Stimulated activated CD8-positive, alpha-beta memory T cell treated with anti-CD3 and anti-CD28 coated beads, Interleukin-4, amount 100 ng/mL, for 1 hour (primary cell): Measurements from ENCODE around the gene CENPX.

Experiments
- DNase-seq, 2 donors: peaks; one replicate each; pipeline ENCODE4 v3.0.0-alpha.2; 2020; ENCODE audit warnings: low read depth in 2 of 2, low spot score in 1 of 2

CENPX gene

DNA sequence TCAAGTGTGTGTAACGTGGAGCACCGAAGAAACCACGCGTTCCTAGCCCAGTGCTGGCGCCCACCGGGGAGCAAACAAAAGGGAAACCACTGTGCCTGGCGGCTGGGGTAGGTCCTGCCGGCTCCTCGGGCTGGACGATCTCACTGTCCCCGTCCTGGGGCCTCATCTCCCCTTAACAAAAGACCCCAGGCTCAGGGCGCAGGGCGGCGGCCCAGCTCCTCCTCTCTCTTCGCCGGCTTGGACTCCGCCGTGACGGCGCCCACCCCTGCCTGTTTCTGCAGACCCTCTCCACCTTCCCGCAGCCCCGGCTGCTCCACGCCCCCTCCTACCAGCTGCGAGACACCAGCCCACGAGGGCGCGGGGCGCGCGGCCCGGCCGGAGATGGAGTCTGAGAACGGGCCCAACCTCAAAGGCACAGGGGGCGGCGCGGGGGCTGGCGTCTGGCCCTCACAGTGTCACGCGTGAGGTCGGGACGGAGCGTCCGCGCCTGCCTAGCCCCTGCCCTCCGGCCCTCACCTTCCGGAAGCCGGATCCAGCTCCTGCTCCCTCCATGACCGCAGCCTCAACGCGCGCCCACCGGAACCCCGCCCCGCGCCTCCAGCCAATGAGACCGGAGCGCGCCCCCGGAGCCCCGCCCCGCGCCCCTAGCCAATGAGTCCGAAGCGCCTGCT, at the start of gene CENPX:
TSS of gene CENPX (minus strand) at position 569 of the 671 bp plus-strand sequence. CDS start at position 552, 17 bp downstream.
- DNase-seq: no peak

DNA sequence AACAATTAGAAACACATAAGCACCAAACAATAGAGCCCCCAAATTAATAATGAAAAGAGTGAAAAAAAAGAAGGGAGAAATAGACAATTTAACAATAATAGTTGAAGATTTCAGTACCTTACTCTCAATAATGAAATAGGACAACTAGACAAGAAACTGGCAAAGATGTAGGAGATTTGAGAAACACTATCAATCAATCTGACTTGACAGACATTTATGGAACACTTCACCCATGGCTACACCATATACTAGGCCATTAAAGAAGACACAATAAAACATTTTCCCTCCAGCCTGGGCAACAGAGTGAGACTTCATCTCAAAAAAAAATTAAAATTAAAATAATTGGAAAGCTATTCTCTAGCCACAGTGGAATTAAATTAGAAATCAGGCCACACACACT, 47.9 kb upstream of the CENPX start:
- DNase-seq: no peak

DNA sequence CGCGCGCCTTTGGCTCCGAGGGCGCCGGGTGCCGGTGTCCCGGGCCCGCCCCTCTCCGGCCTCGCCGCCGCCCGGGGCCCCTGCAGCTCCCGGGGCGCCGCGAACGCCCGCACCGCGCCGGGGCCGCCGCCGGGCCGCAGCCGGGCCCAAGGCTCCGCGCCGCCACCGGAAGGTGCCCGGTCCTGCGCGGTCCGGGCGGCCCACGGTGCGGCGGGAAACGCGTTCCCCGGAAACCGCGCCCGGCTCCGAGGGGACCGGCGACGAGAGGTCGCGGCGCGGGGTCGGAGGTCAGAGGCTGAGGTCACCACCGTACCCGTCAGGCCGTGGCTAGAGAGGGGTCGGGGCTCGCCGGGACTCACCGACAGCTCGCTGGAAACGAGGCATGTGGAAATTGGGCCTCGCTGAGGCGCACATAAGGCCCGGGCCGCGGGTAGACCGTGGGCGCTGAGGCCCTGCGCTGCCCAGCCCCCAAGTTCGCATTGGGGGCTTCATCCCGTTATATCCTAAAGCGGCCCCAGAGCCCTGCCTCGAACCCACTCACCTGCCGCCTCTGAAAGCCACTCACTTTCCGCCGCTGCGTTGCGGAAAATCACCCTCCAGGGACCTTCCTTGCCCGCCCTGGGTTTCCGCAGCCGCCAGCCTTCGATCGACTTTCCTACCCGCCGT, 43.1 kb upstream of the CENPX start, which contains the start of gene DUS1L:
TSS of gene DUS1L (minus strand) at position 167 of the 666 bp plus-strand sequence. CDS start 745 bp downstream, outside the sequence.
- peak; percentile 41 to 43 for DNase-seq

DNA sequence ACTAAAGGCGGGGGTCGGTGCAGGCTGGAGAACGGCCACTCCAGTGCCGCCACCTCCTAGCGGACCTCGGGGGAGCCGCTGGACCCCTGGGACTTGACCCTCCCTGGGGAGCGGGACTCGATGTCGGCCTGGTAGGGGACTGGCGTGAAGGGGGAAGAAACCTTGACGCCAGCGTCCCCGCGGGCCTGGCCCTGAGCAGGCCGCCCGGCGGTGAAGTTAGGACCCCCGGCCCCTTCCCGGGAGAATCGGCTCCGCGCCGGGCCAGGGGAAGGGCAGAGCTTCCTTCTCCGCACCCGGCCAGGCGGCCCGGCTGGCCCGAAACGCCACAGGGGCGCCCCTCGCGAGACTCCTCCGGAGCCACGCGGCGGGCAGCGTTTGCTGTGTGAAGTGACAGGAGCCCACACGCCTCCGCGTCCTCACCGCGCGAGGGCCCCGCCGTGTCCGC, 42.5 kb upstream of the CENPX start:
- no peak for DNase-seq

DNA sequence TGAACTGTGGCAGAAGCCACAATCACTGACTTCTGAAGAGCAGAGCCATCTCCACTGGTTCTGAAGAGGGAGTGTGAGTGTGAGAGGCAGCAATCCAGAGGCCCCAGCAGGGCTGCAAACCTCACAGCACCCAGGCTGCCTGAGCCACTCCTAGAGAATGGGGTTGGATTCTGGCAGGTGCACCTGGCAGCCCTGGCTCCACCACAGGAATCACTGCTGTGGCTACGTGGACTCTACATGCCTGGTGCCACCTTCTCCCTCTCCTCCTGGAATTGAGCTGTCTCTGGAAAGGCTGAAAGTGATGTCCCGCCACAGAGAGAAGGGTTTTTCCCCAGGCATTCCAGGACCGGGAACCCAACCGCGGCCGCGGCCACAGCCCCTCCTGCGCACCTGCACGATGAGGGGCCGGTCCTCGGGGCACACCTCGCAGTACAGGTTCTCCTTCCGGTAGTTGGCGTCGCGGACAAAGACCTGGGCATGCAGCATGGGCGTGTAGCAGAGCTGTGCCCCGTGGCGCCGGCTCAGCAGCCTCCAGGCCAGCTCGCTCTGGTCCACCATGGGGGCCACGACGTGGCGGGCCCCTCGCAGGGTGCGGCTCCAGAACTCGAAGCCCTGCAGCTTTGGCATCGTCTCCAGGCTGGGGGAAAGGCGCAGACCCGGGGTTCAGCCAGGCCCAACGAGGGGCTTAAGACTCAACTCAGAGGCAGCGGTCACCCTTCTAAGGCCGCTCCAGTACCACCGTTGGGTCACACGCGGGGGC, 41.9 kb upstream of the CENPX start:
- no peak for DNase-seq

DNA sequence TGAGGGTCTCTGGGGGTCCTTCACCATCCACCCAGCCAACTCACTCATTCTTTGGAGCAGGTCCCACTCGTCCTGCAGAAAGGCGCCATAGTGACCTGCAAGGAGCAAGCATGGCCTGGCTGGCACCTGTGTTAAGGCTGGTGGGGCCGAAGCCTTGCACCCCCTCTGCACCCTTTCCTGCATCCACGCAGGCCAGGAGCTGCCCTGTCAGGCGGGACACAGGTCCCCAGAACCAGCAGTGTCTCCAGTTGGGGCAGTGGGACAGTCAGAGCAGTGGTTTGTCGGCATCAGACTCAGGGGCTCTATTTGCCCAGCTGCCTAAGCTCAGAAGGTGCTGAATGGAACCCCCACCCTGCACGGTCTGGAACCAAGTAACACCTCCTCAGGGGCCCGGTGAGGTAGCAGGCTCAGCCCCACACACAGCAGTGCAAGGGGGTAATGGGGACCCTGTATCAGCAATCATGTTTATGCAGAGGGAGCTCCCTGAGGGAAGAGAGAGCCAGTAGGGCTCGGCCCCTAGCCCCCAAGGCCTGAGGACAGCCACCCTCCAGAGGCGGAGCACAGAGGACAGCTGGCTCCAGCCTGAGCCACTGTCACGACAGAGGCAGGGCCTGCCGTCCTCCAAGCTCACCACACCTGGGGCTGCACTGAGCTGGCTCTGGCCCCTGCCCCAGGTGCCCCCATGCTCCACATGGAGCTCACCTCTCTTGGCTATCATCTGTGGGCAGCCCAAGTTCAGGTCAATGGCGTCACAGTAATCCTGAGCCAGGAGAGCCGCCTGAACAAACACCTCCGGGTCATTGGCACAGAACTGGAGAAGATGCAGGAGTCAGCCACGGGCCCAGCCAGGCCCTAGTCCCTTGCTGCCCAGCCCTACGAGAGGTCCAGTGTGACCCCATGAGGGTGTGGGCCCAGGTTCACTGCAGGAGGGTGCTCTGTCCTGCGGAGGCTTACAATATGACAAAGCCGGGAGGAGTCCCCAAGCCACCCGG, 41.0 kb upstream of the CENPX start:
- DNase-seq: no peak

DNA sequence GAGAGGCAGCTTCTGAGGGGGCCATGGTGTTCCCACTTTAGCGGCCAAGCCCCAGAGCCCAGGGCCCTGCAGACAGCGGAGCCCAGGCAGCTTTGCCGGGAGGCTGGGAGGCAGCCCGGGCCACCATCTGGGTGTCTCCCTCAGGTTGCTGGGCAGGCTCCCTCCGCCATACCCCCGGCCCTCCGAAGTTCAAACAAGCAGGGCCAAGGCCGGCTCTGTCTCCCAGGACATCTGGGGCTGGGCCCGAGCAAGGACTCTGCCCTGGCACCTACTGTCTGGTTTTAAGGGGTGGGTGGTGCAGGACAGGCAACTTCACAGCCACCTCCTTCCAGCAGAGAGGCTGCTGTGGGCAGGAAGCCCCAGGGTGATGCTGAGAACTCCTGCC, 40.3 kb upstream of the CENPX start:
- no peak for DNase-seq

DNA sequence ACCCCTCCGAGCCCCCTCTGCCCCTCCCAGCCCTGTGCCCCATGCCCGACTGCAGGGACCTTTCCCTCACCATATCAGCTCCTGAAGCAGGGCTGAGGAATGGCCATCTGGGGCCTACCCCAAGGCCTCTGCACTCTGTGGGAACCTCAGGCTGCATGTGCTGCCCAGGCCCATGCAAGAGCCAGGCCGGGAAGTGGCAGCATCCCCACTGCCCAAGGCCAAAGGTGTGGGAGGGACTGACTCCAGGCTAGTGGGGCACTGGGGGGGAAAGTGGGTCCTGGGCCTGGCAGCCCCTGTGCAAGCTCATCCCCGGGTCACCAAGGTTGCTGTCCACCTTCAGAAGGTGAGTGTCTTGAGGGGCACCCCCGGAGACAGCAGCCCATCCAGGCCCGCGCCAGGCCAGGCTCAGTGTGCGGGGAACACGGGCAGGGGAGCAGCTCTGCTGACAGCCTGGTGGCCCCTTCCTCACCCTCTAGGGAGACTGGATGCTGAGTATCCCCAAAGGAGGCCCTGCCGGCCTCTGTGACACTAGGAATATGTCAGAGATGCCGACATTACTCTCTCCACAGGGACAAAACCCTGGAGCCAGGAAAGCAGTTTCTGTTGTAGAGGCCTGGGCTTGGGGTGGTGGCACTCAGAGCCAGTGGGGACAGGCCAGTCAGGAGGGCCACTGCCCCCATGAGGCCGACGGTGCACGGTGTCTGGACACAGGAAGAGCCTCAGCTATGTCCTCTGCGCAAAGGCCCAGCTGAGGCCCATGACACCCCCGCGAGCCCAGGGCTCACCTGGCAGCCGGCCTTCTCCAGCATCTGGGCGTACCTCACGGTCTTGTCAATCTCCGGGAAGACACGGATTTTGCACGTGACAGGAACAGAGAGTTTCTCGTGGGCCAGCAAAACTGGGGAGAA, 39.7 kb upstream of the CENPX start:
- no peak for DNase-seq

DNA sequence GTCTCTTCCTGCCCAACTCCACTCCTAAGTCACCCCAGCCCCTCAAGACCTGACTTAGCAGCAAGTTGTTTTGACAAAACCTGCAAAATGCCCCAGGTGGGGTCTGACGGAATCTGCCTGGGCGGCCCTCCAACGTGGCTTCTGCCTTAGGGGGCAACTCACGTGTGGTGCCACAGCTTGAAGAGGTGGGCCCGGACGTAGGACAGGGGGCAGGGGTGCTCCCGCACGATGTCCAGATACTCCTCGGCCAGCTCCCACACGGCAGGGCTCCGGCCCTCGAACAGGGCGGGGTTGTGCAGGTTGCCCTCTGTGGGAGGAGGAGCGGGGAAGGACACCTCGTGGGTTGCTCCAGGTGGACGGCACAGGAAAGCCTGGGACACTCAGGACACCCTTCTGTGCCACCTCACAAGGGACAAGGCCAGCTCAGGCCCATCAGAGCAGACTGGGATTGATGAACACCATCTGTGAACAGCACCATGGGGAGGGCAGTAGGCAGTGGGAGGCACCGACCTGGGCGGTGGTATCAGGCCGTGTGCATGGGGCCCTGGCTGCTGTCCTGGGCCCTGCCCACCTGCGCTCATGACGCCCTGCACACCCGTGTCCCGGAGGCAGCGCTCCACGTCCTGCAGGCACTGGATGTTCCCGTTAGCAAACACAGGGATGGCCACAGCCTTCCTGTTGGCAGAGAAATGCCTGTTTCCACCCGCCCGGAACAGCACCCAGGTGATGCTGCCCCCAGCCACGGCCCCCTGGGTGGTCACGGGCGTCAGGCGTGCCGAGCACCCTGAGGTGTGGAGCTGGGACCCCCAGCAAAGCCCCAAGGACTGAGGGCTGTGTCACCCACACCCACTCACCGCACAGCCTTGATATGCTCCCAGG, 38.6 kb upstream of the CENPX start:
- DNase-seq: no peak

DNA sequence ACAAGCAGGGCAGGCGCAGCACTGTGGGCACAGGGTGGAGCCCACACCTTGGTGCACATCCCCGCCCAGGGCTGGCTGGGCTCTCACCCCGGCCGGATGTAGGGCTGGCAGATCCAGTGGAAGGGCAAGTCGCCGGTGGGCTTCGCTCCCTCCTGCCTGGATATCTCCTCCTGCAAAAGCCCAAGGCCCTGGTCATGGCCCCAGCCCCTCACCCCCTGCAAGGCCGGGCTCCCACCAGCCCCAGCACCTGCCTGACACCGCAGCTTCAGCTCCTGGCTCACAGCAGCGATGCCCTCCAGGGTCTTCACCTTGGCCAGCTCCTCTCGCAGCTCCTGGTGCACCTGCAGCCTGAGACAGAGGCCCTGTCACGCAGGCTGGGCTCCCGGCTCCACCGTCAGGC, 37.9 kb upstream of the CENPX start:
- no peak for DNase-seq

DNA sequence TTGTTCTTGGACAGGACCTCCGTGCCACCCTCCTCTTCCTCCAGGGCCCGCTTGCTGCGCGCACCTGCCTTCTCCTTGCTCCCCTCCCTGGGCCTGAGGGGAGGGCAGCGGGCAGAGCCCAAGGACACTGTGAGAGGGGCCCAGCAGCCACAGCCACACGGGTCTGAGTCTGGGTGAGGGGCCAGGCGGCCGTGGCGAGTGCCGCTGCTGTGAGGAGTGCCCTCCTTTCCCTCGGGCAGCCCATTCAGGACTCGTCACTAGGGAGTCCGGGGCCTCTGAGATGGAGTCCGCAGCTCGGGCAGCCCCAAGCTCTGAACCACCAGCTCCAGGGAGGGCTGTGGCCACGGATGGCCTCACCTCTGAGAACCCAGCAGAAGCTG, 37.3 kb upstream of the CENPX start:
- DNase-seq: no peak

DNA sequence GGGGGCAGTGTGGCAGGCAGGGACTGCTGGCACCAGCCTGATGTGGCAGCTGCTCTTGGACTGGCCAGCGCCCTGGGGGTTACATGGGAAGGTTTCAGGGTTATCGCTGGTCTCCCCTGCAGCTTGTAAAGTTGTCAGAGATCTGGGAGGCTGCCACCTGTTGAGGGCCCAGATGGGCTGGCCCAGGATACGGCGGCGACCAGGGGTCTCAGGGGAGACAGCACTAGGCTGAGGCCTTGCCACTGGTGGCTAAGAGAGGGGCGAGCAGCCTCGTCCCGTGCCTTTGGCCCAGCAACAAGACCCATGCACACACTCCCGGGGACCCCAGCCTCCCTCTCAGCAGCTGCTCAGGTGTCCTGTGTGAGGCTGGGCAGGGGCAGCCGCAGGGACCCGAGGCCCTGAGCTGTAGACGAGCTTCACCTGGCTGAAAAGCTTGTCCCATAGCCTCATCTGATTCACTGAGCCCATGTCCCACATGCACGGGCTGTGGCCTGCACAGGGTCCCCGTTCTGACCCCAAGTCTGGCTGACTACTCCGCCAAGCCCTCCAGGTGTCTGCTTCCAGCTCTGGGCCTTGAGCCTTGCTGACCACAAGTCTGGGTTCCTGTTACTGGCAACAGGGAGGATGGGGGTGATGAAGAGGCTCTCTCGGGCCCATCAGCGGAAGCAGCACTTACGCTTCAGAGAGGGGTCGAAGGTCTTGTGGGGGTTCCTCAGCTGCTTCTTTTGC, 36.8 kb upstream of the CENPX start:
- no peak for DNase-seq

DNA sequence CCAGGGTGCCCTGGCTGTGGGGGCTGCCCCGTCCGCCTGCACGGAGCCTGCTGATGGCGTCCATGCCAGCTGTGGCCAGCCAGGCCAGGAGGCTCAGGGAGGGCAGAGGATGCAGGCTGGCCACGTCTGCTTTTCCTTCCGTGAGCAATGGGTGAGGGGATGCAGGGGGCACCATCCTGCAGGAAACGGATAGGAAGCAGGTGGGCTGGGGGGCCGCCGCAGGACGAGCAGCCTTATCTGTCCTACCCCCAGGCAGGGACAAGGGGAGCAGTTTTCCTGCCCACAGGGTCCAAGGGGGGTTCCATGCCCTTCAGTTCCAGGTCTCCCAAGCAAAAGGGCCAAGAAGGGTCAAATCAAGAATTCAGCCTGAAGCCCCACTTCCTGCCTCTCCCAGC, 36.2 kb upstream of the CENPX start:
- DNase-seq: no peak

DNA sequence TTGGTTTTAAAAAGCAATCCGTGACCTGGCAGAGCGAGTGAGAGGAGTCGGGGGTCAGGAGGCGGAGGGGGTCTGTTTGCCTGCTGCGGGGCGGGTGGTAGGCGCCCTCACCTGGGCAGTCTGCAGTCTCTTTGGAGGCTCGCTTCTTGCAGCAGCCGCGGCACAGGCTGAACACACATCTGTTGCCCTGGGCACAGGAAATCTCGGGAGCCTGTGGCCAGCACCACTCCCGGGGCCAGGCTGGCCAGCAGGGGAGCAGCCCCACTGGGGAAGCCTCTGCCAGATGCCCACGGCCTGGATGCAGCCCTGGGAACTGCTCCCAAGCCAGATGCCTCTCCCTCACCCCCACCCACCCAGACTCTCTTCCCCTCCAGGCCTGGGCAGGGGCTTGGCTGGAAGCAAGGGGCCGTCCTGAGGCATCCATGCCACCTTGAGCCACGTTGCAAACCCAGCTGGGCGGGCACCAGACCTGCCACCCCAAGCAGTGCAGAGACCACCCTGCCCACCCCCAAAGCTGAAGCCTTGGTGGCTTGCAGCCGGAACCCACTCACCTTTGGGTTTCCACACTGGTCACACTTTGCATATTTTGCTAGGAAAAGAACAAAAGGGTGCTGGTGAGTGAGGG, 35.7 kb upstream of the CENPX start:
- no peak for DNase-seq

DNA sequence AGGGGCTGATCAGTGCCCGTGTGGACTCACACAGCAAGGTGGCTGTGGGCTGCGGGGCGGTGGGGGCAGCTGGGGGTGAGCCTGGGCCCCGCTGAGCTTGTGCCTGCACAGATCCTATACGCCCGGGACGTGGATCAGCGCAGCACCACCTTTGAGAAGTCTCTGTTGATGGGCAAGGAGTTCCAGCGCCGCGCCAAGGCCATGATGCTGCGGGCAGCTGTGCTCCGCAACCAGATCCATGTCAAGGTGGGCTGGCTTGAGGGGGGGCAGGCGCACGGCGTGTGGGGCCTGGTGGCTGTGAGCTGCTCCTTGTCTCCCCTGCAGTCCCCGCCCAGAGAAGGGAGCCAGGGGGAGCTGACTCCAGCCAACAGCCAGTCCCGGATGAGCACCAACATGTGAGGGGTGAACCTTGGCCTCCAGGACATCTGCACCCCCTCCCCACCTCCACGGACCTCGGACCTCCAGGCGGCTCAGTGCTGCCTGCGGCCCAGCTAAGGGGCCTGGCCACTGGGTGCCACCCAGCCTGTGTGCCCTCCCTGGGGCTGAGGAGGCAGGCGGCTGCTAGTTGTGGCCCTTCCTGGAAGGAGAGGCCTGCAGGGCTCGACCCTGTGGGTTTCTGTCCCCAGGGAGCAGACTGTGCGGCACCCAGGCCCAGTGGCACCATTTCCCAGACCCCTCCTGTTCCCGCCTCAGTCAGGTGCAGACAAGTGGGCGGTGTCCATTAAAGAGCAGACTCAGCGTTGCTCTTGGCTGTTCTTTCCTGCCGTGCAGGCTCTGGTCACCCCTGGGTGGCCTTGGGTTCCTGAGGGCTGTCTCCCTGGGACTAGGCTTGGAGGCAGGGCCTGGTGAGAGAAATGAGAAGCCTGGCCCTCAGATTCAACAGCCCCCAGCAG, 34.3 kb upstream of the CENPX start:
- DNase-seq: no peak

DNA sequence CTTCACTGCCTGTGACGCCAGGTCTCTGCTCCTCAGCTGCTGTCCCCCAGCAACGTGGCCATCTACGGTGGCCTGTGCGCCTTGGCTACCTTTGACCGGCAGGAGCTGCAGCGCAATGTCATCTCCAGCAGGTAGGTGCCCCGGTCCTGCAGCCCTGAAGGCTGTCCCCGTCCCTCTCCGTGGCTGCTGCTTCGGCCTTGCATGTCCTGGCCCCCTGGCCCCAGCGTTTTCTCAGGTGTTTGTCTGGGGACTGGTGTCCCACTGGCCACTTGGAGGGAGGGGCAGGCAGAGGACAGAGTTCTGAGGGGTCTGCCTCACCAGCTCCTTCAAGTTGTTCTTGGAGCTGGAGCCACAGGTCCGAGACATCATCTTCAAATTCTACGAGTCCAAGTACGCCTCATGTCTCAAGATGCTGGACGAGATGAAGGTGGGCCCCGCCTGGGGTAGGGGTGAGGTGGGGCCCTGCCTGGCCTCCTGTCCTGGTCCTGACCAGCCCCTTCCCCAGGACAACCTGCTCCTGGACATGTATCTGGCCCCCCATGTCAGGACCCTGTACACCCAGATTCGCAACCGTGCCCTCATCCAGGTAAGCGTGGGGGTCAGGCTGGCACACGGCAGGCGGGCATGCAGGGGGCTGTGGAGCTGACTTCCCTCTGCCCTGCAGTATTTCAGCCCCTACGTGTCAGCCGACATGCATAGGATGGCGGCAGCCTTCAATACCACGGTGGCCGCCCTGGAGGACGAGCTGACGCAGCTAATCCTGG, 33.5 kb upstream of the CENPX start:
- DNase-seq: no peak
